Cortex of kidney (tissue), 1 donor: ENCODE measurements around the gene FAP.

ENCODE experiments used
- DNase-seq: peaks from one replicate; lab custom pipeline; 2025; lab: John Stamatoyannopoulos, UW

The FAP gene

GRCh38 chr2:162243294-162243693, at the start of gene FAP:
Gene FAP, minus strand, starts transcription at chr2:162243445. Its CDS starts 118 bp downstream, at chr2:162243327.
- DNase-seq = no peak

GRCh38 chr2:162291748-162292147, 48.5 kb upstream of the FAP start:
- no peak for DNase-seq

GRCh38 chr2:162282765-162283425, 39.6 kb upstream of the FAP start:
- no peak for DNase-seq

- no peak for DNase-seq
Measured at GRCh38 chr2:162280654-162281053, 37.4 kb upstream of the FAP start.

GRCh38 chr2:162277381-162277780, 34.1 kb upstream of the FAP start:
- DNase-seq = no peak

GRCh38 chr2:162267996-162268395, 24.8 kb upstream of the FAP start:
- DNase-seq = no peak

- DNase-seq = no peak
Measured at GRCh38 chr2:162267496-162267895, 24.3 kb upstream of the FAP start.

- no peak for DNase-seq
Measured at GRCh38 chr2:162266460-162266760, 23.2 kb upstream of the FAP start.

GRCh38 chr2:162265666-162266459, 22.6 kb upstream of the FAP start:
- no peak for DNase-seq

GRCh38 chr2:162261032-162261945, 18.0 kb upstream of the FAP start:
- DNase-seq = no peak

- no peak for DNase-seq
Measured at GRCh38 chr2:162258686-162259085, 15.4 kb upstream of the FAP start.

- no peak for DNase-seq
Measured at GRCh38 chr2:162258169-162258568, 14.9 kb upstream of the FAP start.

- no peak for DNase-seq
Measured at GRCh38 chr2:162257425-162257824, 14.2 kb upstream of the FAP start.

GRCh38 chr2:162256591-162256991, 13.3 kb upstream of the FAP start:
- no peak for DNase-seq

GRCh38 chr2:162254236-162254871, 11.1 kb upstream of the FAP start:
- DNase-seq = no peak

GRCh38 chr2:162253435-162253834, 10.2 kb upstream of the FAP start:
- no peak for DNase-seq

- DNase-seq = no peak
Measured at GRCh38 chr2:162252153-162252552, 8.9 kb upstream of the FAP start.

- DNase-seq = no peak
Measured at GRCh38 chr2:162245781-162246180, 2.5 kb upstream of the FAP start.

- DNase-seq = no peak
Measured at GRCh38 chr2:162245061-162245460, 1.8 kb upstream of the FAP start.

GRCh38 chr2:162244541-162245031, 1.3 kb upstream of the FAP start:
- no peak for DNase-seq

- DNase-seq = no peak
Measured at GRCh38 chr2:162243715-162244114, 470 bp upstream of the FAP start.
